MM.1S (cell line): Measurements from ENCODE around the gene DEDD2.

Source experiments
- DNase-seq: peaks from one replicate; pipeline ENCODE4 v3.0.0-alpha.2; 2015
- H2AFZ ChIP-seq: fragments of 300-600 bp; sonication (generic); 2 replicates; pipeline ENCODE4 v1.6.0; 2016; ENCODE audit warnings: antibody characterized with exemption, low read length
- H3F3A ChIP-seq: fragments of 300-600 bp; sonication (generic); 2 replicates; pipeline ENCODE4 v1.6.1; 2016; ENCODE audit warnings: mild to moderate bottlenecking, antibody characterized with exemption, low read length, moderate library complexity, mixed read lengths; ENCODE audit not compliant: insufficient read depth
- H3K27ac ChIP-seq: fragments of 300-600 bp; sonication (generic); 2 replicates; pipeline ENCODE4 v1.5.1; 2016; ENCODE audit warnings: mild to moderate bottlenecking, low read length
- H3K27me3 ChIP-seq: fragments of 300-600 bp; sonication (generic); replicated peaks from 2 replicates; pipeline ENCODE4 v1.6.0; 2016; ENCODE audit warnings: low read length; ENCODE audit not compliant: insufficient read depth
- H3K36me3 ChIP-seq: fragments of 300-600 bp; sonication (generic); replicated peaks from 2 replicates; pipeline ENCODE4 v1.6.1; 2016; ENCODE audit warnings: mild to moderate bottlenecking, low read length, mixed read lengths; ENCODE audit not compliant: insufficient read depth
- H3K4me1 ChIP-seq: fragments of 300-600 bp; sonication (generic); 2 replicates; pipeline ENCODE4 v1.6.1; 2016; ENCODE audit warnings: low read length, mixed read lengths
- H3K4me2 ChIP-seq: fragments of 300-600 bp; sonication (generic); 2 replicates; pipeline ENCODE4 v1.6.0; 2016; ENCODE audit warnings: low read depth, low read length
- H3K4me3 ChIP-seq: fragments of 300-600 bp; sonication (generic); 2 replicates; pipeline ENCODE4 v1.5.1; 2016; ENCODE audit warnings: low read length, mixed read lengths
- H3K79me2 ChIP-seq: fragments of 300-600 bp; sonication (generic); 2 replicates; pipeline ENCODE4 v1.6.1; 2016; ENCODE audit warnings: mixed run types, low read length, mixed read lengths
- H3K9ac ChIP-seq: fragments of 300-600 bp; sonication (generic); 2 replicates; pipeline ENCODE4 v1.6.1; 2016; ENCODE audit warnings: low read length, mixed read lengths
- H3K9me2 ChIP-seq: fragments of 300-600 bp; sonication (generic); replicated peaks from 2 replicates; pipeline ENCODE4 v1.6.1; 2016; ENCODE audit warnings: mild to moderate bottlenecking, low read length, mixed read lengths; ENCODE audit not compliant: insufficient read depth
- H3K9me3 ChIP-seq: fragments of 300-600 bp; sonication (generic); replicated peaks from 2 replicates; pipeline ENCODE4 v1.6.1; 2016; ENCODE audit warnings: mild to moderate bottlenecking, low read length, mixed read lengths; ENCODE audit not compliant: insufficient read depth
- H4K20me1 ChIP-seq: fragments of 300-600 bp; sonication (generic); 2 replicates; pipeline ENCODE4 v1.6.1; 2016; ENCODE audit warnings: mild to moderate bottlenecking, low read length, moderate library complexity, mixed read lengths; ENCODE audit not compliant: insufficient read depth
- CTCF ChIP-seq: fragments of 300-600 bp; sonication (generic); IDR thresholded peaks from 2 replicates; pipeline ENCODE4 v1.5.1; 2016; ENCODE audit warnings: antibody characterized with exemption, low read length, mixed read lengths
- EZH2 ChIP-seq: fragments of 300-600 bp; sonication (generic); optimal IDR thresholded peaks from 2 replicates; pipeline ENCODE3; 2017; ENCODE audit warnings: low read depth, mild to moderate bottlenecking, antibody characterized with exemption, low read length, mixed read lengths
- EZH2phosphoT487 ChIP-seq: fragments of 300-600 bp; sonication (generic); IDR thresholded peaks from 2 replicates; pipeline ENCODE4 v1.6.1; 2018; ENCODE audit warnings: antibody characterized with exemption, low read length

The DEDD2 gene

GRCh38 chr19:42174188-42174587 is 43.3 kb downstream of the DEDD2 start:
- Histone ChIP-seq H3K4me2 (no peak overlapping the region), H3K4me3 (no peak overlapping the region), H3K27me3 (peaks cover 37% of the 10 kb centered on the region), H3K4me1 (peaks cover 7% of the 10 kb centered on the region; the same call in 1 of the 2 replicates), H3F3A (no peaks in the 10 kb centered on the region; the same call in 1 of the 2 replicates), H3K9me3 (no peaks in the 10 kb centered on the region), H3K9me2 (no peaks in the 10 kb centered on the region), H4K20me1 (no peaks in the 10 kb centered on the region), H3K27ac (no peak overlapping the region), H3K9ac (no peak overlapping the region), H3K36me3 (no peaks in the 10 kb centered on the region), H2AFZ (no peak overlapping the region), H3K79me2 (no peaks in the 10 kb centered on the region)
- TF ChIP-seq EZH2 = no peak
- TF ChIP-seq CTCF = no peak
- no peak for TF ChIP-seq EZH2phosphoT487
- DNase-seq = no peak

GRCh38 chr19:42173695-42174094 is 43.8 kb downstream of the DEDD2 start:
- Histone ChIP-seq H4K20me1 (no peaks in the 10 kb centered on the region), H3K9ac (no peak overlapping the region), H3F3A (no peaks in the 10 kb centered on the region; the same call in 1 of the 2 replicates), H3K9me2 (no peaks in the 10 kb centered on the region), H3K27me3 (peaks cover 32% of the 10 kb centered on the region), H3K36me3 (no peaks in the 10 kb centered on the region), H3K4me2 (no peak overlapping the region), H2AFZ (no peak overlapping the region), H3K27ac (no peak overlapping the region), H3K79me2 (no peaks in the 10 kb centered on the region), H3K9me3 (no peaks in the 10 kb centered on the region), H3K4me1 (peaks cover 7% of the 10 kb centered on the region; the same call in 1 of the 2 replicates), H3K4me3 (no peak overlapping the region)
- no peak for DNase-seq
- no peak for TF ChIP-seq CTCF
- no peak for TF ChIP-seq EZH2
- TF ChIP-seq EZH2phosphoT487 = no peak

- no peak overlapping the region for H3K27ac ChIP-seq
- no peak overlapping the region for H2AFZ ChIP-seq
- H3K9ac ChIP-seq = no peak overlapping the region
- peaks cover 18% of the 10 kb centered on the region for H3K27me3 ChIP-seq
- no peaks in the 10 kb centered on the region; the same call in 1 of the 2 replicates for H3F3A ChIP-seq
- DNase-seq = no peak
- H3K4me3 ChIP-seq = no peak overlapping the region
- no peaks in the 10 kb centered on the region for H3K9me3 ChIP-seq
- no peaks in the 10 kb centered on the region for H4K20me1 ChIP-seq
- H3K4me2 ChIP-seq = no peak overlapping the region
- no peak for TF ChIP-seq EZH2
- TF ChIP-seq EZH2phosphoT487 = no peak
- no peaks in the 10 kb centered on the region for H3K36me3 ChIP-seq
- H3K9me2 ChIP-seq = no peaks in the 10 kb centered on the region
- H3K4me1 ChIP-seq = peaks cover 2% of the 10 kb centered on the region; the same call in 1 of the 2 replicates
- H3K79me2 ChIP-seq = no peaks in the 10 kb centered on the region
Observed at GRCh38 chr19:42172261-42172660, 45.2 kb downstream of the DEDD2 start.

GRCh38 chr19:42170715-42171114 is 46.8 kb downstream of the DEDD2 start:
- Histone ChIP-seq H3K79me2 (no peaks in the 10 kb centered on the region), H3K27me3 (peaks cover 9% of the 10 kb centered on the region), H3K9me2 (no peaks in the 10 kb centered on the region), H3K36me3 (no peaks in the 10 kb centered on the region), H3F3A (no peaks in the 10 kb centered on the region), H3K4me2 (no peak overlapping the region), H3K4me3 (no peak overlapping the region), H3K27ac (no peak overlapping the region), H3K4me1 (no peaks in the 10 kb centered on the region), H3K9ac (no peak overlapping the region), H2AFZ (no peak overlapping the region), H4K20me1 (no peaks in the 10 kb centered on the region), H3K9me3 (no peaks in the 10 kb centered on the region)
- DNase-seq = no peak
- no peak for TF ChIP-seq CTCF
- no peak for TF ChIP-seq EZH2
- no peak for TF ChIP-seq EZH2phosphoT487
